ENCODE measurements around the gene FUT7. TPM values are rescaled to one million over a fixed set of nuclear protein-coding genes. Genes with fewer than 3 reads are reported as not detected.
A peak's percentile ranks its signal among the peaks of the same experiment; 100 is the strongest.

Gene FUT7
- total RNA-seq, 3 donors from 2014 or later (not counting 1 experiment from before 2014, with no cell fraction given), result 0.99 to 5.1 (median 3.9) TPM

- TF ChIP-seq, protein P1, sequence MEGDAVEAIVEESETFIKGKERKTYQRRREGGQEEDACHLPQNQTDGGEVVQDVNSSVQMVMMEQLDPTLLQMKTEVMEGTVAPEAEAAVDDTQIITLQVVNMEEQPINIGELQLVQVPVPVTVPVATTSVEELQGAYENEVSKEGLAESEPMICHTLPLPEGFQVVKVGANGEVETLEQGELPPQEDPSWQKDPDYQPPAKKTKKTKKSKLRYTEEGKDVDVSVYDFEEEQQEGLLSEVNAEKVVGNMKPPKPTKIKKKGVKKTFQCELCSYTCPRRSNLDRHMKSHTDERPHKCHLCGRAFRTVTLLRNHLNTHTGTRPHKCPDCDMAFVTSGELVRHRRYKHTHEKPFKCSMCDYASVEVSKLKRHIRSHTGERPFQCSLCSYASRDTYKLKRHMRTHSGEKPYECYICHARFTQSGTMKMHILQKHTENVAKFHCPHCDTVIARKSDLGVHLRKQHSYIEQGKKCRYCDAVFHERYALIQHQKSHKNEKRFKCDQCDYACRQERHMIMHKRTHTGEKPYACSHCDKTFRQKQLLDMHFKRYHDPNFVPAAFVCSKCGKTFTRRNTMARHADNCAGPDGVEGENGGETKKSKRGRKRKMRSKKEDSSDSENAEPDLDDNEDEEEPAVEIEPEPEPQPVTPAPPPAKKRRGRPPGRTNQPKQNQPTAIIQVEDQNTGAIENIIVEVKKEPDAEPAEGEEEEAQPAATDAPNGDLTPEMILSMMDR (IDR thresholded peaks at IDR 0.05), result no peak
- Histone ChIP-seq H3K9me3 (ENCODE audit: control insufficient read depth, insufficient read depth, low read length) (no peaks in the 10 kb centered on the region), H3K27me3 (ENCODE audit: control insufficient read depth, insufficient read depth, low read length) (peaks cover 2% of the 10 kb centered on the region), H3K4me1 (ENCODE audit: control insufficient read depth, insufficient read depth, low read length) (peaks cover 53% of the 10 kb centered on the region), H3K36me3 (ENCODE audit: control insufficient read depth, insufficient read depth, low read length) (peaks cover 16% of the 10 kb centered on the region), H3K4me3 (ENCODE audit: low read length) (peak within 1 kb of the TSS; percentile 81), H3K27ac (ENCODE audit: low read length) (peak within 1 kb of the TSS; percentile 96)
- H3K27ac Mint-ChIP-seq, result peak within 1 kb of the TSS; percentile 92 to 96
- peak within 1 kb of the TSS; percentile 88 for H3K4me3 Mint-ChIP-seq
- intact Hi-C loops (cut with micrococcal nuclease), result loop anchor here (1.0 to 2.0 kb wide), 3 partner anchors 14 to 110 kb away; no protein-coding TSS in a partner anchor
- H3K9me3 Mint-ChIP-seq, result no peaks in the 10 kb centered on the region
- H3K4me1 Mint-ChIP-seq, result peaks cover 15 to 52% of the 10 kb centered on the region in 2 donors
- peak; percentile 75 to 91 (median 77) for ATAC-seq
- DNase-seq, result peak; percentile 92 to 95
- H3K27me3 Mint-ChIP-seq (ENCODE audit: low read depth in 2 of 2), result peaks cover 0 to 4% of the 10 kb centered on the region in 2 donors
- H3K36me3 Mint-ChIP-seq, result no peaks in the 10 kb centered on the region
- under 1% methylated on average over 90 of the region's 92 CpGs for WGBS (ENCODE audit: insufficient coverage)
Measured at GRCh38 chr9:136991993-136992818, 39.7 kb downstream of the FUT7 start, which contains the start of gene PAXX. PAXX (plus strand) TSS chr9:136992422; CDS start chr9:136992444, 22 bp downstream.

GRCh38 chr9:136990242-136990911 is 41.5 kb downstream of the FUT7 start:
- peak overlapping the region; percentile 92 to 96 for H3K27ac Mint-ChIP-seq
- H3K27ac ChIP-seq (ENCODE audit: low read length), result no peak overlapping the region
- H3K9me3 ChIP-seq (ENCODE audit: control insufficient read depth, insufficient read depth, low read length), result no peaks in the 10 kb centered on the region
- TF ChIP-seq, protein P1 (IDR thresholded peaks at IDR 0.05), result no peak
- peaks cover 35% of the 10 kb centered on the region for H3K4me1 ChIP-seq (ENCODE audit: control insufficient read depth, insufficient read depth, low read length)
- peaks cover 0 to 4% of the 10 kb centered on the region in 2 donors for H3K27me3 Mint-ChIP-seq (ENCODE audit: low read depth in 2 of 2)
- H3K4me1 Mint-ChIP-seq, result peaks cover 15 to 41% of the 10 kb centered on the region in 2 donors
- H3K9me3 Mint-ChIP-seq, result no peaks in the 10 kb centered on the region
- ATAC-seq (no peak), DNase-seq (no peak)
- peak overlapping the region; percentile 38 for H3K4me3 Mint-ChIP-seq
- 87% methylated on average over 10 of the region's 10 CpGs for WGBS (ENCODE audit: insufficient coverage)
- intact Hi-C loops (cut with micrococcal nuclease), result no loop called here
- no peaks in the 10 kb centered on the region for H3K36me3 Mint-ChIP-seq
- peaks cover 16% of the 10 kb centered on the region for H3K36me3 ChIP-seq (ENCODE audit: control insufficient read depth, insufficient read depth, low read length)
- no peak overlapping the region for H3K4me3 ChIP-seq (ENCODE audit: low read length)
- H3K27me3 ChIP-seq (ENCODE audit: control insufficient read depth, insufficient read depth, low read length), result peaks cover 2% of the 10 kb centered on the region

GRCh38 chr9:136988872-136989271 is 43.0 kb downstream of the FUT7 start:
- ATAC-seq (no peak), DNase-seq (no peak)
- H3K27me3 ChIP-seq (ENCODE audit: control insufficient read depth, insufficient read depth, low read length), result peaks cover 11% of the 10 kb centered on the region
- H3K27ac Mint-ChIP-seq, result no peak overlapping the region
- peaks cover 0 to 7% of the 10 kb centered on the region in 2 donors for H3K27me3 Mint-ChIP-seq (ENCODE audit: low read depth in 2 of 2)
- WGBS (ENCODE audit: insufficient coverage), result 96% methylated on average over 4 of the region's 4 CpGs
- intact Hi-C loops (cut with micrococcal nuclease), result no loop called here
- H3K9me3 Mint-ChIP-seq, result no peaks in the 10 kb centered on the region
- no peak overlapping the region for H3K4me3 ChIP-seq (ENCODE audit: low read length)
- no peak overlapping the region for H3K4me3 Mint-ChIP-seq
- TF ChIP-seq, protein P1 (IDR thresholded peaks at IDR 0.05), result no peak
- peaks cover 13 to 39% of the 10 kb centered on the region in 2 donors for H3K4me1 Mint-ChIP-seq
- peaks cover 31% of the 10 kb centered on the region for H3K4me1 ChIP-seq (ENCODE audit: control insufficient read depth, insufficient read depth, low read length)
- no peaks in the 10 kb centered on the region for H3K9me3 ChIP-seq (ENCODE audit: control insufficient read depth, insufficient read depth, low read length)
- H3K36me3 Mint-ChIP-seq, result no peaks in the 10 kb centered on the region
- H3K36me3 ChIP-seq (ENCODE audit: control insufficient read depth, insufficient read depth, low read length), result peaks cover 9% of the 10 kb centered on the region
- no peak overlapping the region for H3K27ac ChIP-seq (ENCODE audit: low read length)

Data from natural killer cell (primary cell).